ENCODE results near the gene ZNF48. TPM values are rescaled to one million over a fixed set of nuclear protein-coding genes. Genes with fewer than 3 reads are reported as not detected.

ZNF48 gene
- total RNA-seq, 4 donors from 2014 or later, result 2.8 to 5.9 (median 4.5) TPM

DNA sequence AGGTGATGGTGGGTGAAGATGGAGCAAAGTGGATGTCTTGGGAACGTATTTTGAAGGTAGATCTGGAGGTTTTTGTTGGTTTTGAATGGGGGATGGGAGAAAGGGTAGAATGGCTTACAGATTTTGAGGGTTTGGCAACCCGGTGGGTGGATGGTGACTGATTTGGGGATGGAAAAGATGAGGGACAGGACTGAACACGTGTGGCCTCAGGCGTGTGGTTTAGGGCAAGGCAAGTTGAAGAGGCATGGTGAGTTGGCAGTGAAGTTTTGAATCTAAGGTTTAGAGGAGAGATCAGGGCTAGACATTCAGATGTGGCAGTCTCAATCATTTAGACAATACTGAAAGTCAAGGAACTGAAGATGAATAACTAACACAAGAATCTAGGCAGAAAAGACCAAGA is 39.6 kb downstream of the ZNF48 start:
- Histone ChIP-seq H3K4me3 (no peak overlapping the region), H3K4me1 (peaks cover 6 to 17% (median 7%) of the 10 kb centered on the region in 3 donors), H3K36me3 (no peaks in the 10 kb centered on the region), H3K9me3 (no peaks in the 10 kb centered on the region), H3K27ac (no peak overlapping the region), H3K27me3 (no peaks in the 10 kb centered on the region)
- TF ChIP-seq POLR2A (IDR thresholded peaks at IDR 0.05), result no peak
- no peak for TF ChIP-seq CTCF (IDR thresholded peaks at IDR 0.05)
- WGBS, 2 donors, result 38 to 43% methylated on average over 4 of the region's 4 CpGs
- intact Hi-C loops (cut with DNase I), result loop anchor here (10.0 kb wide), 1 partner anchor 200 kb away; no protein-coding TSS in a partner anchor
- no peak for DNase-seq

GRCh38 chr16:30437511-30438046 is 42.4 kb downstream of the ZNF48 start:
- no peak for TF ChIP-seq POLR2A (IDR thresholded peaks at IDR 0.05)
- no peak for TF ChIP-seq CTCF (IDR thresholded peaks at IDR 0.05)
- no peak for DNase-seq
- Histone ChIP-seq H3K27ac (no peak overlapping the region), H3K4me3 (no peak overlapping the region), H3K36me3 (peaks cover 0 to 4% (median 0%) of the 10 kb centered on the region in 3 donors), H3K9me3 (no peaks in the 10 kb centered on the region), H3K4me1 (peaks cover 0 to 8% (median 0%) of the 10 kb centered on the region in 3 donors), H3K27me3 (no peaks in the 10 kb centered on the region)
- intact Hi-C loops (cut with DNase I), result loop anchor here (10.0 kb wide), 1 partner anchor 197 kb away; no protein-coding TSS in a partner anchor
- 41 to 54% methylated on average over 3 of the region's 3 CpGs for WGBS, 2 donors

DNA sequence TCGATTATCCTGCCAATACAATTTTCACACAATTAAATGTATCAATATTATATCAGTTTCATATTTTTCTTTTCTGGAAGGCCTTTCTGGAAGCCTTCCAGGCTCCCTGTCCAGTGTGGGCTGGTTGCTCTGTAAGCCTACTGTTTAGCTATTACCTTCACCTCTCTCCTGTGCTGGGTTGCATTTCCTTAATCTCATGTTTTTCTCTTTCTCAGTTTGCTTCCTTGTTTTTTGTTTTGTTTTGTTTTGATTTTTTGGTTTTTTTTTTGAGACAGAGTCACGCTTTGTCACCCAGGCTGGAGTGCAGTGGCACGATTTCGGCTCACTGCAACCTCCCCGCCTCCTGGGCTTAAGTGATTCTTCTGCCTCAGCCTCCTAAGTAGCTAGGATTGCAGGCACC is 43.6 kb downstream of the ZNF48 start:
- intact Hi-C loops (cut with DNase I), result loop anchor here (10.0 kb wide), 1 partner anchor 196 kb away; no protein-coding TSS in a partner anchor
- no peak for DNase-seq

GRCh38 chr16:30439720-30440348 is 44.6 kb downstream of the ZNF48 start:
- H3K9me3 ChIP-seq, result no peaks in the 10 kb centered on the region

More for the DNA sequence above, 43.6 kb downstream of the ZNF48 start:
- TF ChIP-seq POLR2A (IDR thresholded peaks at IDR 0.05) (no peak), CTCF (IDR thresholded peaks at IDR 0.05) (no peak)
- no peak overlapping the region for H3K27ac ChIP-seq
- peaks cover 0 to 16% (median 5%) of the 10 kb centered on the region in 3 donors for H3K36me3 ChIP-seq
- 83 to 91% methylated on average over 5 of the region's 5 CpGs for WGBS, 2 donors
- H3K27me3 ChIP-seq, result no peaks in the 10 kb centered on the region
- H3K4me1 ChIP-seq, result peaks cover 0 to 21% (median under 1%) of the 10 kb centered on the region in 3 donors
- H3K9me3 ChIP-seq, result no peaks in the 10 kb centered on the region
- H3K4me3 ChIP-seq, result no peak overlapping the region

More at GRCh38 chr16:30439720-30440348, 44.6 kb downstream of the ZNF48 start:
- intact Hi-C loops (cut with DNase I), result loop anchor here (10.0 kb wide), 1 partner anchor 195 kb away; no protein-coding TSS in a partner anchor
- peaks cover 0 to 19% (median 5%) of the 10 kb centered on the region in 3 donors for H3K36me3 ChIP-seq
- H3K4me3 ChIP-seq, result no peak overlapping the region
- 59 to 68% methylated on average over 6 of the region's 6 CpGs for WGBS, 2 donors
- DNase-seq, result no peak
- no peaks in the 10 kb centered on the region for H3K27me3 ChIP-seq
- H3K4me1 ChIP-seq, result peaks cover 1 to 31% (median 11%) of the 10 kb centered on the region in 3 donors
- no peak overlapping the region for H3K27ac ChIP-seq
- no peak for TF ChIP-seq POLR2A (IDR thresholded peaks at IDR 0.05)
- no peak for TF ChIP-seq CTCF (IDR thresholded peaks at IDR 0.05)

Data from esophagus squamous epithelium (tissue), 5 donors.